Measurements from ENCODE around the gene CTNNA3. TPM values are rescaled to one million over a fixed set of nuclear protein-coding genes. Genes with fewer than 3 reads are reported as not detected.

CTNNA3 gene
- total RNA-seq, 1 donor from 2014 or later, result 159 TPM

GRCh38 chr10:66190413-66190812 lies 1505.6 kb downstream of the CTNNA3 start:
- Histone ChIP-seq H3K36me3 (no peaks in the 10 kb centered on the region), H3K4me1 (peaks cover 6% of the 10 kb centered on the region), H3K4me3 (no peak overlapping the region), H3K27ac (replicated peaks) (no peak overlapping the region), H3K27me3 (ENCODE audit: low read depth) (no peaks in the 10 kb centered on the region), H3K9me3 (replicated peaks) (no peaks in the 10 kb centered on the region)
- TF ChIP-seq CTCF (IDR thresholded peaks at IDR 0.05; ENCODE audit: borderline replicate concordance), result no peak
- intact Hi-C loops (cut with micrococcal nuclease), result no loop called here
- DNase-seq, result no peak

- intact Hi-C loops (cut with micrococcal nuclease), result no loop called here
- DNase-seq, result no peak
Measured at GRCh38 chr10:66189271-66189670, 1506.7 kb downstream of the CTNNA3 start.

GRCh38 chr10:66187053-66187733 lies 1508.8 kb downstream of the CTNNA3 start:
- H3K9me3 ChIP-seq (replicated peaks), result no peaks in the 10 kb centered on the region
- H3K4me3 ChIP-seq, result no peak overlapping the region
- intact Hi-C loops (cut with micrococcal nuclease), result no loop called here
- no peaks in the 10 kb centered on the region for H3K36me3 ChIP-seq
- H3K27ac ChIP-seq (replicated peaks), result no peak overlapping the region
- no peaks in the 10 kb centered on the region for H3K27me3 ChIP-seq (ENCODE audit: low read depth)
- no peak for TF ChIP-seq CTCF (IDR thresholded peaks at IDR 0.05; ENCODE audit: borderline replicate concordance)
- no peak for DNase-seq
- H3K4me1 ChIP-seq, result no peaks in the 10 kb centered on the region

More at GRCh38 chr10:66189271-66189670, 1506.7 kb downstream of the CTNNA3 start:
- Histone ChIP-seq H3K36me3 (no peaks in the 10 kb centered on the region), H3K27me3 (ENCODE audit: low read depth) (no peaks in the 10 kb centered on the region), H3K27ac (replicated peaks) (no peak overlapping the region), H3K9me3 (replicated peaks) (no peaks in the 10 kb centered on the region), H3K4me3 (no peak overlapping the region), H3K4me1 (peaks cover 6% of the 10 kb centered on the region)
- no peak for TF ChIP-seq CTCF (IDR thresholded peaks at IDR 0.05; ENCODE audit: borderline replicate concordance)

GRCh38 chr10:66183028-66183427 lies 1513.0 kb downstream of the CTNNA3 start:
- TF ChIP-seq CTCF (IDR thresholded peaks at IDR 0.05; ENCODE audit: borderline replicate concordance), result no peak
- DNase-seq, result no peak
- Histone ChIP-seq H3K4me3 (no peak overlapping the region), H3K36me3 (no peaks in the 10 kb centered on the region), H3K9me3 (replicated peaks) (no peaks in the 10 kb centered on the region), H3K27me3 (ENCODE audit: low read depth) (no peaks in the 10 kb centered on the region), H3K27ac (replicated peaks) (no peak overlapping the region), H3K4me1 (no peaks in the 10 kb centered on the region)
- intact Hi-C loops (cut with micrococcal nuclease), result no loop called here

- DNase-seq, result no peak
- Histone ChIP-seq H3K27ac (replicated peaks) (no peak overlapping the region), H3K9me3 (replicated peaks) (no peaks in the 10 kb centered on the region), H3K36me3 (no peaks in the 10 kb centered on the region), H3K27me3 (ENCODE audit: low read depth) (no peaks in the 10 kb centered on the region), H3K4me1 (no peaks in the 10 kb centered on the region), H3K4me3 (no peak overlapping the region)
- intact Hi-C loops (cut with micrococcal nuclease), result no loop called here
- peak; percentile 78 for TF ChIP-seq CTCF (IDR thresholded peaks at IDR 0.05; ENCODE audit: borderline replicate concordance)
Measured at GRCh38 chr10:66180581-66181318, 1515.2 kb downstream of the CTNNA3 start.
